HG03520 (cell line): Measurements from ENCODE around the gene ELMO2.

ENCODE experiments used
- ATAC-seq: cut with Tn5 transposase; IDR thresholded peaks from one replicate; pipeline ENCODE4 v1.9.1; 2021; ENCODE audit warnings: mild to moderate bottlenecking, moderate library complexity; ENCODE audit not compliant: unreplicated experiment

ELMO2 gene

DNA sequence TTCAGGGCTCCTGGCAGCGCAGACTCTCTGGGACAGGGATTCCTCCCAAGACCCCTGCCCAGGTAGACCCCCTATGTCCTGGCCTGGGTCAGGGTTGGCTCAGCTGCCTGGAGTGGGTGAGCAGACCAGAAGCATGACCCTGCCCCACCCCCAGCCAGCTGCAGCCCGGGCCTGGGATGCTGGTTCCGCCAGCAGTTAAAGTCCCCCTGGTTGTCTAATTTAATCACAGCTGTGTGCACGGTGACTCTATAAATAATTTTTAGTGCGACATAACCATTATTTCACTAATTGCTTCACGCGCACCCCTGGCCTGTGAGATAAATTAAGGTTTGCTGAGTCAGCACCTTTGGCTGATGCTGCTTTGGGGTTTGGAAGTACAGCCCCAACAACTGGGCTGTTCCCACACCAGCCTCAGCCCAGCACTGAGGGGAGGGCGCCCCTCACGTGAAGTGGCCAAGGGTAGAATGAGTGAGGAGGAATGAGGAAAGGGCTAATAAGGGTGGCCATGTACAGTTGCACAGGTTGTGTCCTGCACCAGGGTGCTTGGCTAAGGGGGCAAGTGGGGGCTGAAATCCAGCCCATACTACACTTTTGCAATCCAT, 72.0 kb downstream of the ELMO2 start:
- no peak for ATAC-seq

DNA sequence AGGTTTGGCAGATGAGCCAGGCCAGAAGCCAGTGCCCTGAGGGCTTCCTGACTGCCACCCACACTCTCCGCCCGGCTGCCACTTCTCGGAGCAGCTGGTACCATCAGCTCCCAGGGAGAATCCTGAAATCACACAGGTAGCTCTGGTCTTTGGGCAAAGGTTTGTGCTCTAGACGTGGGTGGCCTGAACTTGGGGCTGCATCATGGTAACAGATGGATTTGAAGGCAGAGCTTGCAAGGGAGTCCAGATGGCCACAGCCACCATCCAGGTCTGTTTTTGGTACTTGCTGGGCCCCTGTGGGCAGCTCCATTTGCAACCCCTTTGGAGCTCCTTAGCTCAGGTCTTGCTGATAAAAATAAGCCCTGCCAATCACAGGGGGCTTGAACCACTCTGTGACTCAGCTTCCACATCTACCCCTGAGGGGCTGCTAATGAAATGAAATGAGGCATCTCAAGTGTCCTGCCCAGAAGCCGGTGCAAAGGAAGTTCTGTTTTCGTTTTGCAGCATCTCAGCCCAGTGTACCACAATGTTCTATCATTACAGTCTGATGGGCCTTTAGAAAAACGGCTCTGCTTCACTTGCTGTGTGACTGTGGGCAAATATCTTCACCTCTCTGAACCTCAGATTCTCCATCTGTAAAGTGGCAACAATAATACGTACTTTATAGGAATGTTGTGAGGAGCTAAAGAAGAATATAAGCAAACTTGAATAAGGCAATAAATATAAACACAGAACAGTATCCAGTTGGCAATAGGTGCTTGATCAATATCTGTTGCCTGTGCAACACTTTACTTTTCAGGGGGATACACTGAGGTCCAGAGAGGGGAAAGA, 73.0 kb downstream of the ELMO2 start:
- no peak for ATAC-seq

- ATAC-seq: no peak
Observed at GRCh38 chr20:46332373-46333160, 73.8 kb downstream of the ELMO2 start.

- no peak for ATAC-seq
Observed at GRCh38 chr20:46331611-46332361, 74.6 kb downstream of the ELMO2 start.

DNA sequence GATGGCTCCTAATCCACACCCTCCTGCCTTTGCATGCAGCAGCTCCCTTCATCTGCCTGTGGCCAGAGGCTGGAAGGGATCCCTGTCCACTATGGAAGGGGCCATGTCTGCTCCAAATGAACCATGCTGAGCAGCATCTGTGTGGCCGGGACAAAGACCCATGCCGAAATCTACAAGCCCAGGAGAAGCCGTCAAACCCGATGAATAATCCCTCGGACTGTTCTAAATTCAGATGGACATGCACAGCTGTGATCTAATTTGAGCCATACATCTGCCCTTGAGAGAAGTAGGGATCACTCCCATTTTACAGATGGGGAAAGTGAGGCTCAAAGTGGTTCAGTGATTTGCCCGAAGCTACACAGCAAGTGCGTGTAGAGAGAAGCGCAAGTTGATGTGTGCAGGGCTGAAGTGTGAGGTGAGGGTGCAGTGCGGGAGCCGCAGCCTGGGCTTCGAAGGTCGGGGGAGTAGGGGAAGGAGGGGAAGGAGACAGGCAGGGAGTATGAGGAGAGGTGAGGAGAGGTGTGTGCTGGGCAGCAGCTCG, 75.5 kb downstream of the ELMO2 start:
- ATAC-seq: no peak

DNA sequence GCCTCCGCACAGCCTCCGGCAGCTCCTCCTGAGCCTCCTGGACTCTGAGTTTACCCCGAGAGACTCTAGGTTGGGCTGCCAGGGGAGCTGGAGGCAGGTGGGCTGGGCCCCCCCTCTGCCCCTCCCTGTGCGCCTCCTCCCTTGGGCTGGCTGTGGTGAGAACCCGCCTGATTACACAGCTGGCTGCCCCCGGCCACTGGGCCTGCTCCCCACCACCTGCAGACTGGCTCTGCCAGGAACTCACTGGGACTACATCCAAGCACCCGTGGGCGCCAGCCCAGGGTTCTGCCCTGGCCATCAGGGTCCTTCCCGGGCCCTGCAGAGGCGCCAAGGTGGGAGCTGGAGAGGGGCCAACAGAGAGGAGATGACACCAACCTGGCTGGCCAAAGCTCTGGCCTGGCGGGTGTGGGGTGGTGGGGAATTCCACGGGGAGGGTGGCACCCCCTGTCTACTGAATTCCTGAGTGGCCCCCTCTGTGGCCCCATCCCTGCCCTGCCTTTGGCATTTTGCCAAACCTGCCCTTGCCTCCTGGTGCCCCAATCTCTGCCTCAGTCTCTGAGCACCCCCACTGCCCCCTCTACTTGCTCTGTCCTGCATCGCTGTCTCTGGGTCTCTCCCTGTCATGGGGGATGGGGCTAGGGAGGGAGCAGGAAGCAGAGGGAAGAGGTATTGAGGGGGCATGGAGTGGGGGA, 76.2 kb downstream of the ELMO2 start:
- ATAC-seq: no peak

DNA sequence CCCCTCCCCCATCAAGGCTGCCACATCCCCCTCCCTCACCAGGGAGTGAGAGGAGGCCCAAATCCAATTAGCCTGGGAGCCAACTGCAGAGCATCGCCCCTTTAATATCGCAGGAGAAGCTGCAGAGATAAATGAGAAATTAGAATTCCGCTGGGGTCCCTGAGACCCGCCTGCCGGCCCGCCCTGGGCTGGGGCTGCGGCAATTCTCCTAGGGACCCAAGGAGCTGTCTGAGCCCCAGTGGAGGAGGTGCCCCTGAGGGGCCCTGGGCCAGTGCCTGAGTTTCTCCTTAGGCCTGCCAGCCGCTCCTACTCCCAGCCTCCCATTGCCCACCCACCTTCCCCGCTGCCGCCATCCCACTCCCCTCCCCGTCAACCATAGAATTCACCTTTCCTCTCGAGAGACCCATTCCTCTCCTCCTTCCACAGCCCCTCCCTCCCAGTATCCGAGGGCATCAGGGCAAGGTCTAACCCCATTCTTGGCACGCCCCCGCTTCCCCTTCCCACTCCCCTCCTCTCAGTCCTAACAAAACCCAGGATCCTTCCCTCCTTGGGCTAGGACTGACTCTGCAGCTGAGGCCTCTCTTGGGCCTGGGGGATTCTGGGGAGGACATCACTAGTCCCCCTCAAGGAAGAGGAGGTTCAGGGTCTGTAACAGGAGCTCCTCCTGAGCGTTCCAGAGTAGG, 78.1 kb downstream of the ELMO2 start:
- ATAC-seq: no peak

GRCh38 chr20:46327557-46327956, 78.9 kb downstream of the ELMO2 start:
- no peak for ATAC-seq

- no peak for ATAC-seq
Observed at GRCh38 chr20:46325789-46326188, 80.6 kb downstream of the ELMO2 start.

- no peak for ATAC-seq
Observed at GRCh38 chr20:46324960-46325703, 81.3 kb downstream of the ELMO2 start.

- ATAC-seq: no peak
Observed at GRCh38 chr20:46324379-46324778, 82.0 kb downstream of the ELMO2 start.

DNA sequence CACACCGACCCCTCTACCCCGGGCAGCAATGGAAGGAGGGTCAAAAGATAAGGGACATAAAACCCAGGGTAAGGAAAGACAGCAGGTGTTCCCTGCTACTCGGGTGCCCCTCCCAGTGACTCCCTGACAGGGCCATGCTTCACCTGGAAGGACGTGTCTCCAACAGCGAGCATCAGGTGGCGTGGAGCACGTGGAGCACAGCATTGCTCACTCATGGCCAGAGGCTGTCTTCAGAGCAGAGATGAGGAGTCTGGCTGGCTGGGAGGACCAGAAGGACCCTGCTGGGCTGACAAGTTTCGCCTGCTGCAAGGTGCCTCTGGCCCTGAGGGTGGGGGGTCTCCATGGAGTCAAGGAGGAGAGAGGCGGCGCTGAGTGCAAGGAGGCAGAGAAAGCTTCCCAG, 82.9 kb downstream of the ELMO2 start:
- no peak for ATAC-seq

- ATAC-seq: no peak
Observed at GRCh38 chr20:46322641-46323040, 83.8 kb downstream of the ELMO2 start.

DNA sequence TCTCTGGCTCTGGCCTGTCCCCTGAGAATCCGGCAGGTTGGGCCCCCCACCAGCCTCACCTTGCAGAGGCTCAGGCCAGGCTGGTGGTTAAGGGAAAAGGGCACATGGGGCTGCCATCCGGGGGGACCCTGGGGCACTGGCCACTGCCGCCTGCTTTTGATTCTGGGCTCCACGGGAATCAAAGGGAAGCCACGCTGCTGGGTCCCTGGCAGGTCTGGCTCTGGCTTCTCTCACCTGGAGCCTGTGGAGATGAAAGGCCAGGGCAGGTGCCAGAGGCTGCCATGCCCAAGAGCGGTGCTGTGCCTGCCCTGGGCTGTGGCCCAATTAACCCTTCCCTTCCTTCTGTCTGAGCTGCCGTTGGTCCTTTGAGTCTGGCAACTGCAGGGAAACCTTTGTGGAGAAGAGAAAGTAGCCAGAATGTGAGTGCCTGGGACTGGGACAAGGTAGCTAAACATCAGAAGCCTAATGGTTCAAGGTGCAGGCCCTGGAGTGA, 88.7 kb downstream of the ELMO2 start:
- ATAC-seq: no peak

GRCh38 chr20:46316984-46317684, 89.3 kb downstream of the ELMO2 start:
- no peak for ATAC-seq
